Measurements from ENCODE around the gene ZFHX3.

Gene ZFHX3

GRCh38 chr16:72901000-72901627 lies 146.8 kb downstream of the ZFHX3 start:
- DNase-seq = no peak

- no peak for DNase-seq
Observed at GRCh38 chr16:72898216-72898825, 149.6 kb downstream of the ZFHX3 start.

GRCh38 chr16:72897707-72898106 lies 150.2 kb downstream of the ZFHX3 start:
- DNase-seq = no peak

- DNase-seq = no peak
Observed at GRCh38 chr16:72896485-72897118, 151.3 kb downstream of the ZFHX3 start.

GRCh38 chr16:72895951-72896350 lies 152.0 kb downstream of the ZFHX3 start:
- no peak for DNase-seq

GRCh38 chr16:72894293-72895151 lies 153.4 kb downstream of the ZFHX3 start:
- DNase-seq = peak; percentile 49

- no peak for DNase-seq
Observed at GRCh38 chr16:72891291-72892227, 156.4 kb downstream of the ZFHX3 start.

- no peak for DNase-seq
Observed at GRCh38 chr16:72890587-72890986, 157.3 kb downstream of the ZFHX3 start.

- DNase-seq = no peak
Observed at GRCh38 chr16:72889616-72890582, 158.0 kb downstream of the ZFHX3 start.

- no peak for DNase-seq
Observed at GRCh38 chr16:72887537-72887936, 160.4 kb downstream of the ZFHX3 start.

- DNase-seq = no peak
Observed at GRCh38 chr16:72886346-72886974, 161.5 kb downstream of the ZFHX3 start.

- no peak for DNase-seq
Observed at GRCh38 chr16:72884573-72884972, 163.4 kb downstream of the ZFHX3 start.

- no peak for DNase-seq
Observed at GRCh38 chr16:72884037-72884436, 163.9 kb downstream of the ZFHX3 start.

- DNase-seq = no peak
Observed at GRCh38 chr16:72879846-72880245, 168.1 kb downstream of the ZFHX3 start.

- no peak for DNase-seq
Observed at GRCh38 chr16:72878301-72879269, 169.3 kb downstream of the ZFHX3 start.

- DNase-seq = no peak
Observed at GRCh38 chr16:72877374-72878028, 170.4 kb downstream of the ZFHX3 start.

GRCh38 chr16:72876981-72877373 lies 171.0 kb downstream of the ZFHX3 start:
- no peak for DNase-seq

- no peak for DNase-seq
Observed at GRCh38 chr16:72876221-72876620, 171.7 kb downstream of the ZFHX3 start.
